Measurements from ENCODE around the gene KIAA1755. TPM values are rescaled to one million over a fixed set of nuclear protein-coding genes. Genes with fewer than 3 reads are reported as not detected.
A peak's percentile ranks its signal among the peaks of the same experiment; 100 is the strongest.

KIAA1755 gene
- total RNA-seq, 1 donor from 2014 or later: 0.06 TPM

DNA sequence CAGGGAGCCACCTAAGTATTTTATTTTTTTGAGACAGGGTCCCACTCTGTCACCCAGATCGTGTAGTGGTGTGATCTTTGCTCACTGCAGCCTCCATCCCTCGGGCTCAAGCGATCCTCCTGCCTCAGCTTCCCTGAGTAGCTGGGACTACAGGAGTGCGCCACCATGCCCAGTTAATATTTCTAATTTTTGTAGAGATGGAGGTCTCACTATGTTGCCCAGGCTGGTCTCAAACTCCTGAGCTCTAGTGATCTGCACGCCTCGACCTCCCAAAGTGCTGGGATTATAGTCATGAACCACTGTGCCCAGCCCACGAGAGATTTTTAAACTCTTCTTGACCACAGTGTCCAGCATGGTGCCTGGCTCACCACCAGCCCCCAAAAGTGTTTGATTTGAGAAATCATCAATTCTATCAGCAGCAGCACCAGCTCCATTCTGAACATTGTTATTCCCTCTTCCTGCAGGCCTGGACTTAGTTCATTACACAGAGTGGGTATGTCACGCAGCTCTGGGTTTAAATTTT is 93.1 kb downstream of the KIAA1755 start:
- DNase-seq (ENCODE audit: low read depth): no peak
- TF ChIP-seq, protein P1, sequence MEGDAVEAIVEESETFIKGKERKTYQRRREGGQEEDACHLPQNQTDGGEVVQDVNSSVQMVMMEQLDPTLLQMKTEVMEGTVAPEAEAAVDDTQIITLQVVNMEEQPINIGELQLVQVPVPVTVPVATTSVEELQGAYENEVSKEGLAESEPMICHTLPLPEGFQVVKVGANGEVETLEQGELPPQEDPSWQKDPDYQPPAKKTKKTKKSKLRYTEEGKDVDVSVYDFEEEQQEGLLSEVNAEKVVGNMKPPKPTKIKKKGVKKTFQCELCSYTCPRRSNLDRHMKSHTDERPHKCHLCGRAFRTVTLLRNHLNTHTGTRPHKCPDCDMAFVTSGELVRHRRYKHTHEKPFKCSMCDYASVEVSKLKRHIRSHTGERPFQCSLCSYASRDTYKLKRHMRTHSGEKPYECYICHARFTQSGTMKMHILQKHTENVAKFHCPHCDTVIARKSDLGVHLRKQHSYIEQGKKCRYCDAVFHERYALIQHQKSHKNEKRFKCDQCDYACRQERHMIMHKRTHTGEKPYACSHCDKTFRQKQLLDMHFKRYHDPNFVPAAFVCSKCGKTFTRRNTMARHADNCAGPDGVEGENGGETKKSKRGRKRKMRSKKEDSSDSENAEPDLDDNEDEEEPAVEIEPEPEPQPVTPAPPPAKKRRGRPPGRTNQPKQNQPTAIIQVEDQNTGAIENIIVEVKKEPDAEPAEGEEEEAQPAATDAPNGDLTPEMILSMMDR (conservative IDR thresholded peaks at IDR 0.05; ENCODE audit: low read depth, low read length): no peak
- H3K4me3 ChIP-seq (ENCODE audit: low read depth, low read length): no peak overlapping the region

DNA sequence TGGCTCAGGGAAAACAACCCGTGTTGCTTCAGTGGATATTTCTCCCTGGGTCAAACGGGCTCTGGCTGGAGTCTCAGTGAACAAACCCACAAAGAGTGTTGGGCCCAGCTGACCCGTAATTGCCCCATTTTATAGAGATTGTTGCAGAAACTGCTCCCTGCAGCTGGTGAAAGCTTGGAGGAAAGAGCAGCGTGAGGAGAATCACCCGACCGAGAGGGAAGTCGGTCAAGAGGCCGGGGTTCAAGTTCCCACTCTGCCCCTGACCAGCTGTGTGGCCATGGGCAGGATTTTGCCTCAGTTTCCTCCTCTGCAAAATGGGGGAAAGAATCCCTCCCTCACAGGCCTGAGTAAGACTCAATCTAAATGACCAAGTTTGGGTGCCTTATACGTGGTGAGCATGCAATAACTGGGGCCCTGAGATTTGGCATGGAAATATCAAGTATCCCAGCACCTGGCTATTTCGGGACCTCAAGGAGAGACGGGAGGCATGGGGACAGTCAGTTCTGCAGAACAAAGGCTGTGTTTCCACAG is 93.8 kb downstream of the KIAA1755 start:
- DNase-seq (ENCODE audit: low read depth): no peak
- H3K4me3 ChIP-seq (ENCODE audit: low read depth, low read length): no peak overlapping the region
- TF ChIP-seq, protein P1 (conservative IDR thresholded peaks at IDR 0.05; ENCODE audit: low read depth, low read length): no peak

DNA sequence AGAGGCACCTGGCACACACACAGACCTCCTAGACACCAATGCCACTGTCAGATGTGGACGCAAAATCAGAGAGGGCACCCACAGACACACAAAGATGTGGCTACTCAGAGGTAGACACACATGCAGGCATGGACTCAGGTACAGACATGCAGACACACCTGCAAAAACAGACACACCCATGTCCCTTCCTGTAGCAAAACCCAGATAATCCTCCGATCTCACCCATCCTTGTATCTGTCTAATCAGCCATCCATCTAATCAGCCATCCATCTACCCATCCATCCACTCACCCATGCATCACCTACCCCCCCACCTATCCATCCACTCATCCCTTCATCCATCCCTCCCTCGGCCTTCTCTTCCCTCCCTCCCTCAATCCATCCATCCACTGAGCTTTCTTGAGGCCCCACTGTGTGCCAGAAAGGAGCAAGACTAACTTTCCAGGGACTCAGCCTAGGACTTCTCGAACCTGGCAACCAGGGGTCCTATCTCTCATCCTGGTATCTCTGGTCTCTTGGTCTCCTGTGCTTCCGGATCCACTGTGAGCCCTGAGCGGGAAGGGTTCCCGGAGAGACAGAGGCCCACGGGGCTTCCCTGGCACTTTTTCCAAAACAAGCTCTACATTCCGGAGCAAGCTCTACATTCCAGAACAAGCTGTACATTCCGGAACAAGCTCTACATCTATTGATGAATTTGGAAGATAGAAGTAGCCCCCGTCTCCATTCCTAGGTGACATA is 94.4 kb downstream of the KIAA1755 start:
- no peak overlapping the region for H3K4me3 ChIP-seq (ENCODE audit: low read depth, low read length)
- TF ChIP-seq, protein P1 (conservative IDR thresholded peaks at IDR 0.05; ENCODE audit: low read depth, low read length): no peak
- DNase-seq (ENCODE audit: low read depth): no peak

DNA sequence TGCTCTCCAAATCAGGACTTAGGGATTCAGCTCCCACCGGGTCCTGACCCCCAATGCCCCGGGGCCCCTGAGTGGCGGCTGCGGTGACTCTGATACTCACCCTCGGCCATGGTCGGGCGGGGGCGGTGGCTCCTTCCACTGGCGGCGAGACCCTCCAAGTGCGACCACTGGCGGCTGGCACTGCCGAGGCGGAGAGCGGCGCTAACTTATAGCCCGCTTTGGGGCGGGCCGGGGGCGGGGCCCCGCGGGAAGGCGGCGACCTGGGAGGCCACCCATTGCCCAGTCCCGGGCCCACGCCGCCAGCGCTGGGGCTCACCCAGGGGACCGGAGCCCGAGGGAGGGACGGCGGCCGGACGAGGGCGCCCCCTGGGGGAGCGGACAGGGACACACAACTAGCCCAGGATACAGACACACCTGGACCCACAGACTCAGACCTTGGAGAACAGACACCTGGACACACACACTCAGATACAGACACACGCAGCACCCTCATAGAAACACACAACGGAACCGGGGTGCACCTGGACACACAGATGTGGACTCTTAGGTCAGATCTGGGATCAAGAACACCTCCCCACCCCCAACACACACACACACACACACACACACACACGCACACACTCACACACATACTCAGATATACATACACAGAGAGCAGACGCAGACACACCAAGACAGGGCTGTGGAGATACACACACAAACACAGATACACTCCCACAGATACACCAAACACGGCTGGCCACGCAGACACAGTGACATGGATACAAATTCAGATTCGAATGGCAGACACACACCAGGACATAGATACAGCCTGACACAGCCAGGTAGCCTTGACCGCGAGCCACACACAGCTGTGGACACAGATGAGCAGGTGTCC is 95.2 kb downstream of the KIAA1755 start, which contains the start of gene TGM2:
TSS of gene TGM2 (minus strand) at position 182 of the 877 bp plus-strand sequence. CDS start at position 110, 72 bp downstream.
- TF ChIP-seq, protein P1 (conservative IDR thresholded peaks at IDR 0.05; ENCODE audit: low read depth, low read length): peak; percentile 84
- peak within 1 kb of the TSS; percentile 85 for H3K4me3 ChIP-seq (ENCODE audit: low read depth, low read length)
- DNase-seq (ENCODE audit: low read depth): no peak

DNA sequence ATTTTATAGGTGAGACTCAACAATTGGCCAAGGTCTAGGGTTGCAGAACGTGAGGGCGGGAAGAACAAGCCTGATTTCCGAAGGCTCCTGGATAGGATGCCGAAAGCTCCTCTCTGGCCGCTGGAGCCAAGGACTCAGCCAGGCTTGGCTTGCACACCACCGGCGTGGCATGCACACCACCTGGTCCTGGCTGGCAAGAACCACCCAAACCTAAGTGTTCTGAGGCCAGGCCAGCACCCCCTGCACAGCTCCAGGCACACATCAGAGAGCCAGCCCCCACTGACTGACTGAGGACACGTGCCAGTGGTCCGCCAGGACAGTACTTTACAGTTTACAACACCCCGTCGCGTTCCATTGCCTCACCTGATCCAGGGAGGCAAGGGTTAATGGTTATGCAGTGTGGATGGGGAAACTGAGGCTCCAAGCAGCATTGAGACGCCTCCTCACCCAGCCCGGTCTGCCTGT is 95.9 kb downstream of the KIAA1755 start:
- DNase-seq (ENCODE audit: low read depth): no peak
- peak overlapping the region; percentile 85 for H3K4me3 ChIP-seq (ENCODE audit: low read depth, low read length)
- TF ChIP-seq, protein P1 (conservative IDR thresholded peaks at IDR 0.05; ENCODE audit: low read depth, low read length): no peak

DNA sequence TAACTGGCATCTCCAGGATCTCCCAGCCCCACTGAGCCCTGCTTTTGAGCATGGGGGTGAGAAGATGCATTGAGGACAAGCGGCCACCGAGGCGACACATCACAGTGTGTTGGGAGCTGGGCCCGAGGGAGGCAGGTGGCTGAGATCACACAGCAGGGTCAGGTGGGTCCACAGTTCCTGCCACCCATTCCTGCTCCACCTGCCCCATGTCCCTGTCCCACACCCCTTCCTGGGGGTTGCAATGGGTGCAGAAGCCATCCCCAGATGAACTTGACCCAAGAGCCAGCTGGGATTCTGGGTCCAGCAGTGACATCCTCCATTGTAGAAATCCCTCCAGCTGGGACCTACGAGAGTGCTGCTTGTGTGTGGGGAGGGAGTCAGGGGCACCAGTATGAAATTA is 96.5 kb downstream of the KIAA1755 start:
- DNase-seq (ENCODE audit: low read depth): no peak
- peak overlapping the region; percentile 85 for H3K4me3 ChIP-seq (ENCODE audit: low read depth, low read length)
- TF ChIP-seq, protein P1 (conservative IDR thresholded peaks at IDR 0.05; ENCODE audit: low read depth, low read length): no peak
